Mucosa of rectum (tissue), 2 donors: ENCODE results near the gene ERI3.

ENCODE experiments used
- H3K27ac ChIP-seq, 2 donors: one replicate each; pipeline ENCODE4 v1.7.0; 2013; ENCODE audit warnings: inconsistent platforms in 2 of 2, low read depth in 2 of 2, low read length in 2 of 2
- H3K27me3 ChIP-seq, 2 donors: one replicate each; pipeline ENCODE4 v1.7.0; 2013; ENCODE audit warnings: low read length in 2 of 2; ENCODE audit not compliant: control insufficient read depth in 2 of 2, insufficient read depth in 2 of 2
- H3K36me3 ChIP-seq, 2 donors: one replicate each; pipeline ENCODE4 v1.7.0; 2013; ENCODE audit warnings: low read length in 2 of 2; ENCODE audit not compliant: control insufficient read depth in 2 of 2, insufficient read depth in 2 of 2
- H3K4me1 ChIP-seq, 2 donors: one replicate each; pipeline ENCODE4 v1.7.0; 2013; ENCODE audit warnings: low read length in 2 of 2, mild to moderate bottlenecking in 1 of 2; ENCODE audit not compliant: control insufficient read depth in 2 of 2, insufficient read depth in 2 of 2
- H3K4me3 ChIP-seq, 2 donors: one replicate each; pipeline ENCODE4 v1.7.0; 2013; ENCODE audit warnings: low read length in 2 of 2
- H3K9ac ChIP-seq, 2 donors: one replicate each; pipeline ENCODE4 v1.7.0; 2013; ENCODE audit warnings: low read length in 2 of 2, low read depth in 1 of 2, mild to moderate bottlenecking in 1 of 2
- H3K9me3 ChIP-seq, 2 donors: one replicate each; pipeline ENCODE4 v1.7.0; 2013; ENCODE audit warnings: low read length in 2 of 2; ENCODE audit not compliant: control insufficient read depth in 2 of 2
- donor health status: healthy.
- donor health status: Normal muscosa, but diverticular disease.

ERI3 gene

DNA sequence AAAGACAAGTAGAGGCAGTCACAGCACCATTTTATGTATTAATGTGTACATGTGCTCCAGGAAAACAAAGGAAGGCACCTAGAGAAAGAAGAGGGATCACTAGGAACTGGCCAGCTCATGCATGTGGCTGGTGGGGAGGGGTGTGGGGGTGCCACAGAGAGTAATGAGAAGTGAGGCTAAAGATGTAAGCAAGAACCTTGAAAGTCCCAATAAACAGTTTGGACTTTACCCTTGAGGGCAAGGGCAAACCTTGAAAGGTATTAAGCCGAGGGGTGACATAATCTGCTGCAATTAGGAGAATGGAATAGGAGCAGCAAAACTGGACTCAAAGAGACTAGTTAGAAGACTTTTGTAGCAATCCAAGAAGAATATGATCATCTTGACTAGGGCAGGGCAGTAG lies 51.5 kb downstream of the ERI3 start:
- peaks cover 35 to 43% of the 10 kb centered on the region in 2 donors for H3K36me3 ChIP-seq
- no peak overlapping the region for H3K9ac ChIP-seq
- no peaks in the 10 kb centered on the region for H3K27me3 ChIP-seq
- no peaks in the 10 kb centered on the region for H3K4me1 ChIP-seq
- no peak overlapping the region for H3K27ac ChIP-seq
- no peak overlapping the region for H3K4me3 ChIP-seq
- no peaks in the 10 kb centered on the region for H3K9me3 ChIP-seq

DNA sequence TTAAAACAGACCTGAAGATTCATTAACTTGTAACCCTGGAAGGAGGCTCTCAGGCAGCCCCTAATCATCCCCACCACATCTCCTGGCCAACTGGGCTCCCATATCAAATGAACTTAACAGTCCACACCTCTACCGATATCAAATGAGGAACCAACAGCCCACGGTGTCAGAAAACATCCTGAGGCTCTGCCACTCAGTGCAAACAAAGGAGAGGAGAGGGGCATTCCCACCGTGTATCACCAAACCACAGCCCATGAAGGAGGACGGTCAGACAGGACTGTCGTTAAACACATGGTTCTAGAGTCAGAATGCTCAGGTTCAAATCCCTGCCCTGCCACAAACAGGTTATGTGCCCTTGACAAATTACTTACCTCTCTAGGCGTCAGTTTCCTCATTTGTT lies 52.5 kb downstream of the ERI3 start:
- Histone ChIP-seq H3K4me3 (no peak overlapping the region), H3K4me1 (no peaks in the 10 kb centered on the region), H3K9me3 (no peaks in the 10 kb centered on the region), H3K27ac (no peak overlapping the region), H3K9ac (no peak overlapping the region), H3K27me3 (no peaks in the 10 kb centered on the region), H3K36me3 (peaks cover 30 to 41% of the 10 kb centered on the region in 2 donors)

DNA sequence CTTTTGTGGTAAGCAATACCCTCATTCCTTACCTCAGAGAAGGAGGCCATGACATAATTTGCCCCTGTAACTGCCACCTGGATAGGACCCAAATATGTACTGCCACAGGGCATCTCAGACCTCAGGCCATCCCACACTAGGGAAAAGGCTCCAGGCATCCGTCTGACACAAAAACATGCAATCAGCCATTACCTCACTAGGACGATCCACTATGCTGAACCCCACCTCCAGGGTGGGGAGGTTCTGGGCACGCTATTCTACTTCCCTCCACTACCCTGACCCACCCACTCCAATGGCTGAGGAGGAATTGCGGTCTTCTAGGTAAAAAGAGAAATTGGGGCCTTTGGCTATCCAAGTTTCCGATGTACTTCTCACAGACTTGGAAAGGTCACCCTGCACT lies 53.6 kb downstream of the ERI3 start:
- no peak overlapping the region for H3K4me3 ChIP-seq
- no peak overlapping the region for H3K27ac ChIP-seq
- H3K9ac ChIP-seq, result no peak overlapping the region
- no peaks in the 10 kb centered on the region for H3K9me3 ChIP-seq
- H3K36me3 ChIP-seq, result peaks cover 29 to 40% of the 10 kb centered on the region in 2 donors
- no peaks in the 10 kb centered on the region for H3K4me1 ChIP-seq
- no peaks in the 10 kb centered on the region for H3K27me3 ChIP-seq

DNA sequence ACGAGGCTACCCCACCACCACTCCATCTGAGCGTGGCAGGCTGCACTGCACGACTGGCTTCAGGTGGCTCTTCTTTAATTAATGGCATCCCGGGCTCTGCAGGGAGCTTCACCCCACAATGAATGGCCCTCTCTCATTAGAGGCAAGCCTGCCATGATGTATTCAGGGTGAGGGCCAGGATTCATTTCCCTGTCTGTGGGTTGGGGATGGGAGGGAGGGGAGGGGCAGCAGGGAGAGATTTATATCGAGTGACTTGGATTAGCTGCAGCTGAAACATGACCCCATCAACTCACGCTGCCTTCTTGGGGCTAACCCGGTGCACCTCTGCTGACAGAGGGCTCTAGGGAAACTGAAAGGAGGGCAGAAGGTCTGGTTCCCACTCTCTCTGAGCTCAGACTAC lies 54.2 kb downstream of the ERI3 start:
- no peaks in the 10 kb centered on the region for H3K4me1 ChIP-seq
- no peak overlapping the region for H3K27ac ChIP-seq
- no peaks in the 10 kb centered on the region for H3K9me3 ChIP-seq
- H3K36me3 ChIP-seq, result peaks cover 26 to 40% of the 10 kb centered on the region in 2 donors
- H3K9ac ChIP-seq, result no peak overlapping the region
- no peak overlapping the region for H3K4me3 ChIP-seq
- H3K27me3 ChIP-seq, result no peaks in the 10 kb centered on the region

DNA sequence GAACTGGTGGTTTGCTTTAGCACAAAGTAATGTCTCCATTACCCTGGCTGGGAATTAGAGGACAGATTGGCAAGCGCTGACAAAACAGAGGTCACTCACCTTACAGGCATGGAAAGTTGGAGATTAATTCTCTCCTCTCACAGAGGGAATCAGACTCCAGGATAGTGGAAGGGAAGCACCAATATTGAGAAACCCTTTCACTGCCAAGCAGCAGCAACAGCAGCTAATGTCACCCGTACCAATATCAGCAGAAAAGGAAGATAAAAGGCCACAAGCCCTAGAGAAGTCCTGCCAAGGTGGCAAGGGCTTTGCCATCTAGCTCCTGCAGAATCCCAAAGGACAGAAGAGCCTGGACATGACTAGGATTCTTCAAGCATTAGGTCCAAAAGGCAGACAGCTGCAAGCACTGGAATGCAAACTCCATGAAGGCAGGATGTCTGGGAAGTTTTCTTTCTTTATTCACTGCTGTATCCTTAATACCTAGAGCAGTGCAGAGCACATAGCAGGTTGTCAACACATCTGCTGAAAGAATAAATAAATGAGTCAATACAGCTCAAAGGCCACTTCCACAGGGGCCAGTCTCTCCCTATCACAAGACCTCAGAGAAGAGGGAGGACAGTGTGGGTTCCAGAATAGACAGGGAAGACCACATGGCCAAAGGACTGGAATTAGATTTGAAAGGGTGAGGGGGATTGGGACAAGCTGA lies 57.2 kb downstream of the ERI3 start:
- Histone ChIP-seq H3K36me3 (peaks cover 17 to 28% of the 10 kb centered on the region in 2 donors), H3K4me3 (no peak overlapping the region), H3K27me3 (no peaks in the 10 kb centered on the region), H3K27ac (no peak overlapping the region), H3K9me3 (no peaks in the 10 kb centered on the region), H3K4me1 (peaks cover 11 to 20% of the 10 kb centered on the region in 2 donors), H3K9ac (no peak overlapping the region)

DNA sequence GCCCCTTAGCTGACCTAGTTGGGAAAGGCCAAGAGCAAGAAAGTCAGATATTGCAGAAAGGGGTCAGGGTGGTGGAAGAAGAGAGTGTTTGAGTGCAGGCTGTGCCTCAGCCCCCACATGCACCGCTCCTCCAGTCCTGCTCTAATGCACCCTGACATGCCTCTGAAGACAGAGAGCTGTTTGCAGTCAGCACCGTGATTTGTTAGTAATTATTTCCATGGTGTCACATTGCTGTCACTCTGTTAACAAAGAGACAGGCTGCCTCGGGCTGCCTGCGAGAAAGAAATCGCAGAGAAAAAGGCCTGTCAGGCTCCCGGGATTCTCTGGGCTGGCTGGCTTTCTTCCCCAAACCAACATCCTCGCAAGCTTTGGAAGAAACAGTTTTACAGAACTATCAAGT lies 58.3 kb downstream of the ERI3 start:
- Histone ChIP-seq H3K27me3 (no peaks in the 10 kb centered on the region), H3K4me1 (peaks cover 11 to 20% of the 10 kb centered on the region in 2 donors), H3K9me3 (no peaks in the 10 kb centered on the region), H3K9ac (no peak overlapping the region), H3K36me3 (peaks cover 16 to 25% of the 10 kb centered on the region in 2 donors), H3K27ac (no peak overlapping the region), H3K4me3 (no peak overlapping the region)

DNA sequence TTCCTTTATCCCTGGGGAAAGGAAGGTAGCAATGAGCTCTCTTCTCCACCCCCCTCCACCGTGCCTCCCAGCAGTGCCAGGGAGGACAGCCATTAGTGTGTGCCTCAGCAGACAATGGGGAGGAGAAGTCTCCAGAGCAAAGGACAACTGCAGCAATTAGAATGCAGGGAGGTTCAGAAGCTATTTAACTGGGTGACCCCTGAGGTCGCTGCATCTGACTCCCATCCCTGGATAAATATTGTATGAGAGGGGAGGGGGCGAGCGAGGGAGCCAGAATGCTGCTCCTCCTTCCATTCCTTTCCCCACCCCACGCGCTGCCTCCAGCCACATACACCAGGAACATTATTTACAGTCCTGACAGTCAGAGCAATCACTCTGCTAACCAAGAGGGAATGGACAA lies 59.0 kb downstream of the ERI3 start:
- H3K36me3 ChIP-seq, result peaks cover 16 to 25% of the 10 kb centered on the region in 2 donors
- no peak overlapping the region for H3K27ac ChIP-seq
- H3K4me3 ChIP-seq, result no peak overlapping the region
- H3K9me3 ChIP-seq, result no peaks in the 10 kb centered on the region
- no peak overlapping the region for H3K9ac ChIP-seq
- peaks cover 11 to 20% of the 10 kb centered on the region in 2 donors for H3K4me1 ChIP-seq
- H3K27me3 ChIP-seq, result no peaks in the 10 kb centered on the region

DNA sequence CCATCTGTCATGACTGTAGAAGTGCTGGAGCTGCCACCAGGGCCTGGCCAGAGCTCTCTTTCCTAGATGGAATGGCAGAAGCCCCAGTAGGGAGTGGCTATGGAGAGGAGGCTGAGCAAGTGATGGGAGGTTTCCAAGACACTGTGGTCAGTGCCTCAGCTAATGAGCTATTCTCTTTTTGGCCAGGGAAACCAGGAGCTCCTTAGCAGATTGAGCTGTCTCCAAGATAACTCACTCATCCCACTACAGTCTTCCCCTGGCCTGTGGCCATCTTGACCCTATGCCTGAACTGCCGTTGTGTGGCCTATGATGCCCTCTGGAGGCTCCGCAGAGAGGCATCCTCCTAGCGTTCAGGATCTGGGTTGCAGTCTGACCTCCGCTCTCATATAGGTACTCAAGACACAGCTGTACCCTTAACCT lies 60.5 kb downstream of the ERI3 start:
- H3K27ac ChIP-seq, result peak overlapping the region in 1 of 2 donors; percentile 56
- peaks cover 16 to 21% of the 10 kb centered on the region in 2 donors for H3K36me3 ChIP-seq
- H3K9me3 ChIP-seq, result no peaks in the 10 kb centered on the region
- peaks cover 14 to 25% of the 10 kb centered on the region in 2 donors for H3K4me1 ChIP-seq
- H3K4me3 ChIP-seq, result no peak overlapping the region
- H3K9ac ChIP-seq, result no peak overlapping the region
- no peaks in the 10 kb centered on the region for H3K27me3 ChIP-seq

DNA sequence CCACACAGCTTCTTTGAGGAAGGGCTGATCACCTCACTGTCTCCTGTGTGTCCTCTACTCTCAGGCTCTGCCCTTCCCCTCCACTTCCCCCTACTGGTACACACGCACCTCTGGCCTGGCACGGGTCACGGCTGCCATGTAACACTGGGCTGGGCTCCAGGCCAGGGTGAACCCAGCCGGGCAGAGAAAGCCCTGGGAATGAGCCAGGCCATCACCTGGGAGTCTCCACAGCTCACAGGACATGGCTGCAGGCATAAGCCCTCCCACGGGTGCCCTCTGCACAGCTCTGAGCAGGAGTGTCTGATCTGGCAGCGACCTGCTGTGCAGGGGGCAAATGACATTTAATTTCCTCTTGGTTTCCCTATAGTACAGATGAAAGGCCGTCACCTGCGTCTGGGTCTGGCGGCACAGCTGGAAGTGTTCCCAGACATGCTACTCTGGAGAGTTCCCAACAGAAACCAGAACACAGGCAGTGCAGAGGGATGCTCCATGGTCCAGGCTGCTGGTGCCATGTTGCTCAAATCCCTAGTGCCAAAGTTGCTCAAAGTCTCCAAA lies 61.2 kb downstream of the ERI3 start:
- Histone ChIP-seq H3K9me3 (no peaks in the 10 kb centered on the region), H3K9ac (peak overlapping the region in 1 of 2 donors; percentile 9), H3K4me3 (no peak overlapping the region), H3K27ac (peak overlapping the region; percentile 56 to 62), H3K27me3 (no peaks in the 10 kb centered on the region), H3K4me1 (peaks cover 21 to 32% of the 10 kb centered on the region in 2 donors), H3K36me3 (peaks cover 16 to 21% of the 10 kb centered on the region in 2 donors)

DNA sequence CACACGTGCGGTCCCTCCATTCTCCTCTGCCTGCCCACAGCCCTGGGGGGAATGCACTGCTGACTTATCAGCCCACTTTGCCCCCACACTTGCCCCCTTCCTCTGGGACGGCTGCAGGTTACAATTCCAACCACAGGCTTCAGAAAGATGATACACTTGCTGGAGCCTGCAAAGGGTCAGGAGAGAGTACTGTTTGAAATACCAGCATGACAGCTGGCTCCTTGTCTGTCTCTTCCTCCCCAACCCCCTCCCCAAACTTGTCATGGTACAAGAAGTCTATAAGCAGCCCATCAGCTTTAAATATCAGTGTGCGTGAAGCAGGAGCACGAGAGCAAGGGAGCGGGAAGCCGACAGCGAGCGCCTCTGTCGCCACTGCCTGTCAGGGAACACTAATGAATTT lies 62.4 kb downstream of the ERI3 start:
- Histone ChIP-seq H3K27me3 (no peaks in the 10 kb centered on the region), H3K27ac (no peak overlapping the region), H3K9me3 (no peaks in the 10 kb centered on the region), H3K9ac (no peak overlapping the region), H3K36me3 (peaks cover 16 to 19% of the 10 kb centered on the region in 2 donors), H3K4me1 (peaks cover 29 to 39% of the 10 kb centered on the region in 2 donors), H3K4me3 (no peak overlapping the region)
